ENCODE data around the gene RASSF3.

DNA sequence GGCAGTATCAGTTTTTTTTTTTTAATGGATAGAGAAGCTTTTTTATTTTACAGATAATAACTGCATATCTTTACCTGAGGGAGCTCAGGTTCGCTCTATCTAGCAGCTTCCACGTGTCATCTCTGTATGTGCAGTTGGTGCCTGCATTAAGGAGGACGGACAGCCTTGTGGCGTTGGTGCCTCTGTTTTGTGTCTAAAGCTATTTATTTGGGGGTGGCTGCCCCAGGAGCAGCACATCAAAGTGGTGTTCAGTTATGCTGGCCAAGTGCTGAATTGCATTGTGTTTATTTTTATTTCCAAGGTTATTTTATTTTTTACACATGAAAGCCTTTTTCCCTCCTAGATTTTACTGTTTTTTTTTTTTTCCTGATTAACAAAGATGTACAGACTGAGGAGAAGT is 59.7 kb downstream of the RASSF3 start:
- no peak for TF ChIP-seq GATA2 (IDR thresholded peaks at IDR 0.05; ENCODE audit: low read depth, low read length)
- TF ChIP-seq GATA3 (IDR thresholded peaks at IDR 0.05; ENCODE audit: low read depth, low read length) = no peak

All from SH-SY5Y (cell line).